H9 (cell line): ENCODE results near the gene MKRN3. TPM values are rescaled to one million over a fixed set of nuclear protein-coding genes. Genes with fewer than 3 reads are reported as not detected.

ENCODE experiments used
- DNase-seq: peaks from one replicate; pipeline ENCODE4 v3.0.0-alpha.2; 2017
- H2AFZ ChIP-seq: one replicate; pipeline ENCODE4 v1.6.1; 2013; ENCODE audit warnings: mild to moderate bottlenecking, low read length, control low read depth, moderate library complexity
- H2AK5ac ChIP-seq: 2 replicates; pipeline ENCODE4 v1.6.1; 2013; ENCODE audit warnings: low read length, control low read depth, mixed read lengths; ENCODE audit not compliant: insufficient read length
- H2BK120ac ChIP-seq: one replicate; pipeline ENCODE4 v1.6.1; 2013; ENCODE audit warnings: low read depth, mild to moderate bottlenecking, low read length, control low read depth, inconsistent platforms; ENCODE audit not compliant: poor library complexity, severe bottlenecking
- H2BK12ac ChIP-seq: 2 replicates; pipeline ENCODE4 v1.6.1; 2013; ENCODE audit warnings: low read length, control low read depth, mixed read lengths, low read depth; ENCODE audit not compliant: insufficient read length
- H2BK15ac ChIP-seq: 2 replicates; pipeline ENCODE4 v1.6.1; 2013; ENCODE audit warnings: low read depth, low read length, control low read depth
- H2BK20ac ChIP-seq: one replicate; pipeline ENCODE4 v1.6.1; 2013; ENCODE audit warnings: low read depth, mild to moderate bottlenecking, low read length, control low read depth, inconsistent platforms; ENCODE audit not compliant: poor library complexity, severe bottlenecking
- H2BK5ac ChIP-seq: 2 replicates; pipeline ENCODE4 v1.6.1; 2013; ENCODE audit warnings: low read length, control low read depth, mixed read lengths; ENCODE audit not compliant: insufficient read length
- H3K14ac ChIP-seq: 2 replicates; pipeline ENCODE4 v1.6.1; 2013; ENCODE audit warnings: low read length, control low read depth; ENCODE audit not compliant: insufficient read depth
- H3K18ac ChIP-seq: 2 replicates; pipeline ENCODE4 v1.6.1; 2013; ENCODE audit warnings: low read depth, mild to moderate bottlenecking, mixed read lengths, low read length, control low read depth; ENCODE audit not compliant: insufficient read length
- H3K23ac ChIP-seq: 2 replicates; pipeline ENCODE4 v1.6.1; 2013; ENCODE audit warnings: low read length, control low read depth, mixed read lengths, low read depth; ENCODE audit not compliant: insufficient read length
- H3K23me2 ChIP-seq: 2 replicates; pipeline ENCODE4 v1.6.1; 2013; ENCODE audit warnings: low read depth, mild to moderate bottlenecking, mixed read lengths, low read length, control low read depth; ENCODE audit not compliant: insufficient read length, poor library complexity, severe bottlenecking
- H3K27ac ChIP-seq: 2 replicates; pipeline ENCODE4 v1.5.1; 2013; ENCODE audit warnings: low read length, control low read depth, mixed read lengths, low read depth; ENCODE audit not compliant: insufficient read length
- H3K27me3 ChIP-seq: 2 replicates; pipeline ENCODE4 v1.6.1; 2013; ENCODE audit warnings: low read length, control low read depth, inconsistent platforms; ENCODE audit not compliant: insufficient read depth
- H3K4ac ChIP-seq: 2 replicates; pipeline ENCODE4 v1.6.1; 2013; ENCODE audit warnings: low read depth, mild to moderate bottlenecking, control low read depth, inconsistent platforms, low read length, moderate library complexity
- H3K4me1 ChIP-seq: 2 replicates; pipeline ENCODE4 v1.6.1; 2013; ENCODE audit warnings: low read length, control low read depth, inconsistent platforms; ENCODE audit not compliant: insufficient read depth
- H3K4me2 ChIP-seq: 2 replicates; pipeline ENCODE4 v1.6.1; 2013; ENCODE audit warnings: low read length, control low read depth, mixed read lengths; ENCODE audit not compliant: insufficient read length, insufficient read depth
- H3K56ac ChIP-seq: 2 replicates; pipeline ENCODE4 v1.6.1; 2013; ENCODE audit warnings: low read depth, mild to moderate bottlenecking, mixed read lengths, low read length, control low read depth; ENCODE audit not compliant: insufficient read length
- H3K79me1 ChIP-seq: 2 replicates; pipeline ENCODE4 v1.6.1; 2013; ENCODE audit warnings: low read depth, mild to moderate bottlenecking, moderate library complexity, low read length, control low read depth, inconsistent platforms; ENCODE audit not compliant: insufficient read depth, poor library complexity, severe bottlenecking
- H3K79me2 ChIP-seq: 2 replicates; pipeline ENCODE4 v1.6.1; 2013; ENCODE audit warnings: low read length, control low read depth, inconsistent platforms; ENCODE audit not compliant: insufficient read depth
- H3K9ac ChIP-seq: 2 replicates; pipeline ENCODE4 v1.6.1; 2013; ENCODE audit warnings: low read length, control low read depth, mixed read lengths; ENCODE audit not compliant: insufficient read length; ENCODE audit errors: extremely low read depth
- H3K9me3 ChIP-seq: one replicate; pipeline ENCODE4 v1.6.1; 2013; ENCODE audit warnings: low read depth, low read length, inconsistent platforms; ENCODE audit not compliant: control insufficient read depth
- H3T11ph ChIP-seq: one replicate; pipeline ENCODE4 v1.6.1; 2013; ENCODE audit warnings: mild to moderate bottlenecking, low read length, control low read depth, inconsistent platforms
- H4K20me1 ChIP-seq: one replicate; pipeline ENCODE4 v1.6.1; 2013; ENCODE audit not compliant: control insufficient read depth, insufficient read length, insufficient read depth
- H4K5ac ChIP-seq: 2 replicates; pipeline ENCODE4 v1.6.1; 2013; ENCODE audit warnings: low read depth, mild to moderate bottlenecking, mixed read lengths, low read length, control low read depth; ENCODE audit not compliant: insufficient read length
- H4K8ac ChIP-seq: replicated peaks from 2 replicates; pipeline ENCODE4 v1.6.1; 2013; ENCODE audit warnings: low read length, control low read depth, mixed read lengths, low read depth; ENCODE audit not compliant: insufficient read length
- H4K91ac ChIP-seq: 2 replicates; pipeline ENCODE4 v1.6.1; 2013; ENCODE audit warnings: low read depth, mild to moderate bottlenecking, moderate library complexity, mixed read lengths, low read length, control low read depth; ENCODE audit not compliant: insufficient read length
- H3K27ac Mint-ChIP-seq, 3 experiments: 2 replicates in 2 of 3; 3 replicates in 1 of 3; pipeline ENCODE4 v1.8.0; 2020 to 2021; ENCODE audit warnings: mixed read lengths in 3 of 3, mild to moderate bottlenecking in 1 of 3, moderate library complexity in 1 of 3
- H3K27me3 Mint-ChIP-seq: 2 replicates; pipeline ENCODE4 v1.8.0; 2021; ENCODE audit warnings: low read depth, mild to moderate bottlenecking, moderate library complexity, mixed read lengths
- H3K36me3 Mint-ChIP-seq, 3 experiments: 2 replicates in 2 of 3; 3 replicates in 1 of 3; pipeline ENCODE4 v1.8.0; 2020 to 2021; ENCODE audit warnings: low read depth in 3 of 3, mixed read lengths in 3 of 3; ENCODE audit not compliant: insufficient read depth in 1 of 3
- H3K4me1 Mint-ChIP-seq, 2 experiments: 2 replicates each; pipeline ENCODE4 v1.8.0; 2020; ENCODE audit warnings: mixed read lengths in 2 of 2
- H3K4me3 Mint-ChIP-seq, 2 experiments: 2 replicates in 1 of 2; 3 replicates in 1 of 2; pipeline ENCODE4 v1.8.0; 2020 to 2021; ENCODE audit warnings: mild to moderate bottlenecking in 2 of 2, mixed read lengths in 2 of 2, moderate library complexity in 1 of 2
- H3K9me3 Mint-ChIP-seq, 2 experiments: 2 replicates in 1 of 2; 3 replicates in 1 of 2; pipeline ENCODE4 v1.8.0; 2020; ENCODE audit warnings: mild to moderate bottlenecking in 2 of 2, mixed read lengths in 2 of 2, moderate library complexity in 1 of 2
- WGBS: extraction: QIAGEN DNeasy Blood & Tissue Kit; methylation state at CpG from one replicate; pipeline ENCODE4 v1.1.7; 2013; ENCODE audit warnings: missing lambda C conversion rate, low lambda C conversion rate, mixed read lengths; ENCODE audit not compliant: insufficient read length; ENCODE audit errors: extremely low coverage; 5-methylcytosine and 5-hydroxymethylcytosine counted together
- total RNA-seq: library from RNA; stranded (reverse); gene quantifications from 2 replicates; pipeline ENCODE4 v1.2.1, GENCODE V29; 2021
- TF ChIP-seq, protein P1 (sequence below): fragments of 200-600 bp; sonication (generic); conservative IDR thresholded peaks from 3 replicates; pipeline ENCODE4 v1.8.0; 2021; ENCODE audit warnings: antibody characterized with exemption, mild to moderate bottlenecking

The MKRN3 gene
- total RNA-seq, 1 experiment from 2014 or later, result not detected

DNA sequence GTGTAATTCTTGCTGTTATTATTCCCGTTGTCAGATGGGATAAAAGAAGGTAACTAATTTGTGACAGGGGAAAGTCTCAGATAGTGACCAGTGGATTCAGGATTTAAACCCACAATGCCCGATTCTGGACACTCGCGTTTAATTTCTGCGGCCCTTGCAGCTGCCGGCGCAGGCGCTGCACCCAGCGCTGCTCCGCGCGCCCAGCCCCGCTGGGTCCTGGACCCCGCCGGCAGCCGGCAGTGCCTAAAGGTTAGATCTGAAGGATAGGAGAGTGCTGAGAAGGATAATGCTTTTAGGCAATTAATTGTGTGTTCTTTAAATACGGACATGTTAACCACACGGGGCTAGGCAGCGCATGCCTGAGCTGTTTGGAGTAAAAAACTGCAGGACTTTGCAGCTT lies 3.6 kb upstream of the MKRN3 start:
- Mint-ChIP-seq H3K36me3 (peaks cover 11 to 15% (median 11%) of the 10 kb centered on the region in 3 experiments), H3K4me3 (no peak overlapping the region)

More for the DNA sequence above, 3.6 kb upstream of the MKRN3 start:
- Histone ChIP-seq H3K4me2 (no peak overlapping the region), H3K23me2 (no peaks in the 10 kb centered on the region), H2AFZ (no peak overlapping the region), H3K9ac (no peak overlapping the region), H3K14ac (no peak overlapping the region), H4K5ac (no peak overlapping the region), H4K8ac (no peak overlapping the region), H3K79me1 (no peaks in the 10 kb centered on the region), H2BK5ac (no peak overlapping the region), H3K27me3 (no peaks in the 10 kb centered on the region), H2BK12ac (no peak overlapping the region), H2BK120ac (no peak overlapping the region), H3K56ac (no peak overlapping the region), H3K27ac (no peak overlapping the region), H3K23ac (no peak overlapping the region), H4K20me1 (no peaks in the 10 kb centered on the region), H3K4ac (no peak overlapping the region), H3K79me2 (no peaks in the 10 kb centered on the region), H2BK15ac (no peak overlapping the region), H2AK5ac (no peak overlapping the region), H4K91ac (no peak overlapping the region), H2BK20ac (no peak overlapping the region), H3K9me3 (peaks cover 31% of the 10 kb centered on the region), H3T11ph (no peak overlapping the region), H3K18ac (no peak overlapping the region), H3K4me1 (no peaks in the 10 kb centered on the region)
- Mint-ChIP-seq H3K9me3 (peaks cover 46 to 54% of the 10 kb centered on the region in 2 experiments), H3K27me3 (no peaks in the 10 kb centered on the region), H3K27ac (no peak overlapping the region), H3K4me1 (no peaks in the 10 kb centered on the region)
- TF ChIP-seq, protein P1, sequence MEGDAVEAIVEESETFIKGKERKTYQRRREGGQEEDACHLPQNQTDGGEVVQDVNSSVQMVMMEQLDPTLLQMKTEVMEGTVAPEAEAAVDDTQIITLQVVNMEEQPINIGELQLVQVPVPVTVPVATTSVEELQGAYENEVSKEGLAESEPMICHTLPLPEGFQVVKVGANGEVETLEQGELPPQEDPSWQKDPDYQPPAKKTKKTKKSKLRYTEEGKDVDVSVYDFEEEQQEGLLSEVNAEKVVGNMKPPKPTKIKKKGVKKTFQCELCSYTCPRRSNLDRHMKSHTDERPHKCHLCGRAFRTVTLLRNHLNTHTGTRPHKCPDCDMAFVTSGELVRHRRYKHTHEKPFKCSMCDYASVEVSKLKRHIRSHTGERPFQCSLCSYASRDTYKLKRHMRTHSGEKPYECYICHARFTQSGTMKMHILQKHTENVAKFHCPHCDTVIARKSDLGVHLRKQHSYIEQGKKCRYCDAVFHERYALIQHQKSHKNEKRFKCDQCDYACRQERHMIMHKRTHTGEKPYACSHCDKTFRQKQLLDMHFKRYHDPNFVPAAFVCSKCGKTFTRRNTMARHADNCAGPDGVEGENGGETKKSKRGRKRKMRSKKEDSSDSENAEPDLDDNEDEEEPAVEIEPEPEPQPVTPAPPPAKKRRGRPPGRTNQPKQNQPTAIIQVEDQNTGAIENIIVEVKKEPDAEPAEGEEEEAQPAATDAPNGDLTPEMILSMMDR, result no peak
- DNase-seq, result no peak
- WGBS, result no CpG with 5 or more reads among the region's 19 CpGs
